ENCODE data around the gene KCNE1.
"Not testable (repeated sequence)": the region's sequence is repeated elsewhere in the genome, so short reads cannot be mapped to it uniquely, and the experiment has no call there.

Gene KCNE1

DNA sequence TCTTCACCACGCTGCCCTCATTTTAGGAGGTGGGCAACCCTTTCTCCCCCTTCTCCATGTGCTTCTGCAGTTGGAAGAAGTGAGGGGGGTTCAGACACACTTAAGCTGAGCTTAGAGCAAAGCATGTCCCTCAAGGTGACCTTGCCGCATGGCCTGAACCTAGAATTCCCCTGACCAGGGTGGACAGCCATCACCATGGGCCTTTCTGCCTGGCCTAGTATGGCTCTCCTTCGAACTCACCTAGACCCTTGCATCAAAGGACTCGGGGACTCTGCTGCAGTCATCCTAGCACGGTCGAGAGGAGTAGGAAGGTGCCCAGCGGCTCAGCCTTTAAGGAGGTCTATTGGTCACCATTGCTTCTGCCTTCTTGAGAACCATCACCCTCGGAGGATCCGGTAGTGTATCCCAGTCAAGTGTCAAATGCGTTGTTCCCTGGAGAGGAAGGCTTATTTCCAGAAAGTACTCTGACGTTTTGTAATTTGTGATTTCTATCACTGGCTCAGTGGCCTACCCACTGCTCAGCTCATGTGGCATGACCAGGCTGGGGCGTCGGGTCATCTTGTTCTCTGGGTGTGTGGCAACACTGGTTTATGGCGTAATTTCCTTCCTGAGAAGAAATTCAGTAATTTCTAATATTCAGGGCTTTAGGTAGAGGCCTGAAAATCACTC is at the start of gene KCNE1:
Gene KCNE1, minus strand, starts transcription at position 424 of the 669 bp plus-strand sequence. CDS start 62,576 bp downstream, outside the sequence.
- DNase-seq = no peak

- no peak for DNase-seq
These were observed 49.8 kb upstream of the KCNE1 start for GRCh38 chr21:34561806-34562205.

GRCh38 chr21:34560609-34561008 is 48.6 kb upstream of the KCNE1 start:
- DNase-seq = no peak

DNA sequence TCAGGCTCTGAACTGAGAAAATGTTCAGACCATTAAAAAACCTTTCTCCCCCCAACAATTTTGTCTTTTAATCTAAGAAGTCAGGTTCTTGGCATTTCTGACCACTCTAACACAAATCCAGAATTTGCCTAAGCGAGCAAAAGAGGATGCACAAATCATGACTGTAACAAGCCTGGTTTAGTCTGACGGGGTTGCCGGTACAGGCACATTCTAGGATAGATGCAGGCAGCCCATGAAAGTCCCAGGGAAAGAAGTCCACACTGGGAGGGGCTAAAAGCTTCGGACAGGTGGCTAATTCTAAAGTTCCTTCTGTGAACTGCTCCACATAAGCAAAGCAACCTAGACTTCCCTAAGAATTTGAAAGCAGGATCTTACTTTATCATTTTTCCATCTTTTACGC is 48.0 kb upstream of the KCNE1 start:
- no peak for DNase-seq

GRCh38 chr21:34559089-34559631 is 47.1 kb upstream of the KCNE1 start:
- no peak for DNase-seq

GRCh38 chr21:34558166-34558565 is 46.2 kb upstream of the KCNE1 start:
- DNase-seq = no peak

DNA sequence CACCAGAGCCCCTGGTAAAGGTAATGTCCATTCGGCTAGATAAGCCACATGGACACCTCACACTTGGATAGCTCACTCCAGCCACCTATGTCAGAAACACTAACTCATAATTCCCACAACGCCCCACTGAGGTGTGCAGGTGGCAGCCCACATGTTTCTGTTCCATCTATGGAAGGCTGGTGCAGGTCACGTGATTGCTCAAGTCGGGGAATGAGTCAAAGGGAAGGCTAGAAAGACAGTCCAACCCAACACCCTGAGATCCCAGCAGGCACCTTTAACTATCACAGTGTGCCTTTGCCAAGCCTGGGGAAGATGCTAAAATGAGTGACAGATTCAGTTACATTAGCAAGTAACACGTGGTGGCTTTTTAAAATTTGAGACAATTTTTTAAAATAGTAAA is 45.3 kb upstream of the KCNE1 start:
- no peak for DNase-seq

GRCh38 chr21:34554670-34555069 is 42.7 kb upstream of the KCNE1 start:
- DNase-seq = not testable (repeated sequence)

GRCh38 chr21:34554227-34554626 is 42.2 kb upstream of the KCNE1 start:
- DNase-seq = no peak

DNA sequence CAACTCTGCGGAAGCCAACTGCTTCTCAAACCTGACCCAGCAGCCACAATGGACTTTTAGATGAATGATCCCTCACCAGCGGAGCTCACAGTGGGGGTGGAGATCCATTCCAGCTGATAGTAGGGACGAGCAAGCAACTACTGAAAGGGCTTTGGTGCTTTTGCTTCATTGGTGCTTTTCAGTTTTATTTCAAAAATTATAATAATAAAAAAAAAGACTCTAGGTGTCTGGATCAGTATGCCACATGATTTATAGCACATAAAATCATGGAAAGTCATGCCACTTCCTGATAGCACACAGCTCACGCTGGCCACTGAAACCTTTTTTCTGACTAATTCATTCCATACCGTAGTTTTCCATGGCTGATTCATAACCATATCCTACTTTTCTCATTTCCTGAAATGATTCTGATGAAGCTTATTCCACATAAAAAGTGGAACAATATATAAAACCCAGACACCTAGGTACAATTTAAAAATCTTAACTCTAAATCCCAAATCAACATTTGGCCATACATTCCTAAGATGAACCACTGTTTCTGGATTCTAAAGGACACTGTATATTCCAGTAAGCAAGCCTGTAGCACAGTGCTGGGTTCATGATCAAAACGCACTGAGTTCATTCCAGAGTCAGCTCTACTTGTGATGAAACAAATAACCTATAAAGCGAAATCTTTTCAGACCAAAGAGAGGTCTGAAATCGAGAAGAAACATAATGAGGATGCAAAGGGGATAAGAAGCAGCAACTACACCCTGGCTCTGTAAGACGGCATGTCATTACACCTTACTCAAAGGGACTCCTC is 41.3 kb upstream of the KCNE1 start:
- DNase-seq = no peak

DNA sequence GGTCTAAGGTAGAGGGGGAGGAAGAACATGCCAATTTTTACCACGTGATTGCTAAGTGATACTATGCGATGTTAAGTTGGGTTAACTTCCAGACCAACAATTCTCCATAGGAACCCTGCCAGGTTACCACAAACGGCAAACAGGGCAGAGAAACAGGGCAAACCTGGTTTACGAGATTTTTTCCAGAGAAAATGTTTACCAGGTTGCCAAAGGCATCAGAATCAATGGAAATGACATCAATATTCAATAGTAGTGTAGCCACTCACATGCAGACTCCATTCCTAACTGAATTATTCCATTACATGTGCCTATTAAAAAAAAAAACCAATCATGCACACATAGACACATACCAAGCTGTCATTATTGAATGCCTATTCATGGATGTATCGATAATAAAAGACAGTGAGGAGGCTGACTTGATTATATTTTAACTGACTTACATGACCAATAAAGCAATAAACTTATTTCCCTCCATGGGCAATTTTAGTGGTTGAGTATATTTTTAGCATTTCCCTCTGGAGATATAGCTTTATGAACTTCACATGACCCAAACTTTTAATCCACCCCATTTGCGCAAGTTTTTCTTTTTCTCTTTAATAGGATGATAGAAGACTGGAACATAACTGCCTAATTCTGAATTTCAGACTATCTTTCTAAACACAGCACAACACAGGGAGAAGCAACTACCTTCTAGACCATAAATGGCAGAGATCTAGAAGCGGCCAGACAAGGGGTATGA is 40.5 kb upstream of the KCNE1 start:
- no peak for DNase-seq

- DNase-seq = no peak
These were observed 38.3 kb upstream of the KCNE1 start for GRCh38 chr21:34550182-34550799.

DNA sequence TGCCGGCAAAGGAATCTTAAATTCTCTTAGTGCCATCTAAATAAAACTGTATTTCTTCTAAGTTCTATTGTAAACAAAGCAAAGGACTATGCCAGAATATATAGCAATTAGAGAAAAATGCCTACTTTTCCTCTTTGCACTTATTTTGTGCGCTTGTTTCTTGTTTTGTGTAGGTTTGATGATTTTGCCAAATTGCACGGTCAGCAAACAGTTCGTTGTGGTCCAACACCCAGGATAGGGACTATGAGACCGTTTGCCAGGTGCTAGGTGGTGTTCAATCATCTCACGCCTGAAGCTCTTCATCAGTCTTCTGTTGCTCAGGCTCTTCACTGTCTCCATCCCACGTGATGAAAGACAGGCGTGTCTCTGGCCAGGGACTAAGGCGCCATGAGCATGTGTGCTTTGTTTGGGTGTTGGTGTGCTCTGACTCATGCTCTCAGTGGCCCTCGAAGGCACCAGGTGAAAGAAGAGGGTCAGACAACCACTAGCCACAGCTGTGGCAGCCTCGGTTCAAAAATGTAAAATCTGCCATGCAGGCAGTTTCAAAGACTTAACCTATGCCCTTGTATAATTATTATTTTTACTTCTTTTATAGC is 36.9 kb upstream of the KCNE1 start:
- no peak for DNase-seq

GRCh38 chr21:34546542-34546941 is 34.5 kb upstream of the KCNE1 start:
- no peak for DNase-seq

GRCh38 chr21:34545079-34545884 is 33.3 kb upstream of the KCNE1 start:
- DNase-seq = no peak

DNA sequence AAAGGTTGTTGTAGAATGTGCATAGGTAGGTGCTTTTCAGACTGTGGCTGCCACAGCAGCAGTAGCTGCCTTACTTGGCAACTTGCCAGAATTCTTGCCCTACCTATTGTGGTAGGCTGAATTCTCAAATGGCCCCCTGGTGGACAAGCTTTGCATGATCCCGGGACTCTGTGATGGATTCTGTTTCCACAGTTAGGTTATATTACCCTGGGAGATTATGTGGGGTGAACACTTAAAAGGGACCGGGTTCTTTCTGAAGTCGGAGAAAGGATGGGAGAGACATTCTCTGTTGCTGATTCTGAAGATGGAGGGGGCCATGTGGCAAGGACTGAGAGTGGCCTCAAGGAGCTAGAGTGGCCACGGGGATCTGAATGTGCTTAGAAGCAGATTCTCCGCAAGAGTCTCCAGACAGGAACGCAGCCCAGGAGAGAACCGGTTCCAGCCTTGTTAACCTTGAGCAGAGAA is 32.1 kb upstream of the KCNE1 start:
- DNase-seq = peak; percentile 19

- DNase-seq = no peak
These were observed 31.0 kb upstream of the KCNE1 start for GRCh38 chr21:34543017-34543416.

- no peak for DNase-seq
These were observed 28.2 kb upstream of the KCNE1 start for GRCh38 chr21:34540206-34540605.

GRCh38 chr21:34537838-34538237 is 25.8 kb upstream of the KCNE1 start:
- no peak for DNase-seq

DNA sequence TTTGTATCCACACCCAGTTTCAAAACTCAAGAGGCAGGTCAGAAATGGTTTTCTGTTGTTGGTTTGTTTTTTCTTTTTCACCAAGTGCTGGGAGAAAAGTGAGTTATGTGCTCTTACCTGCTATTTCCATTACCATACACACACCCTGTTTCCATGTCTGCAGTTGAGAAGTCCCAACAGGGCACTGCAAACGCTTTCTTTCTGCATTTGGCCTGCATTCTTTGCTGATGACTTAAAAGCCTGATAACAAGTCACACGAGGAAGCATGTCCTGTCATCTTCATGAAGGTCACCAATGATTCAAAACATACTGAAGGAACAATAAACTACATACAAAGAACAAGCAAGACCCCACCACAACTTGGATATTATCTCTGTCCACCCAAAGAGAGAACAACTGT is 24.8 kb upstream of the KCNE1 start:
- DNase-seq = no peak

DNA sequence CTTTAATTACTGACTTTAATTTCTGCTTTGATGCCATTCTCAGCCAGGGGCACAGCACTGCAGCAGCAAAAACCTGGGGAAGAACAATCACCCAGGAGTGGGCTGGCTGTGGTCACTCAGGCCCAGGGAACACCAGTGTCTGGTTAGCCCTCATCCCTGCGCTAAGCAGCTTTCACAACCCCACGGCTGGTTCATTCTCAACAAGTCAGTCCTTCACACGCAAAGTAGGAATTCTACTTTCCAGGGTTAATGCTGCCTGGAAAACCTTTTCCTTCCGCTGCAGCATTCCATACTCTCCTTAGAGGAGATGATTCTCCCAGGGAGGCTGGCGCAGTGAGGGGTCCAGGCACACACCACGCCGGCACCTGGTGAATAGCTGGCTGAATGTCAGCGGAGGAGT is 24.3 kb upstream of the KCNE1 start:
- DNase-seq = no peak

- DNase-seq = no peak
These were observed 23.9 kb upstream of the KCNE1 start for GRCh38 chr21:34535886-34536285.

Data from NCI-H748 treated with DMSO at 0.1 percent for 48 hours (cell line).